ENCODE data around the gene CYS1. TPM values are rescaled to one million over a fixed set of nuclear protein-coding genes. Genes with fewer than 3 reads are reported as not detected.

CYS1 gene
- total and polyA plus RNA-seq, 2 of the 13 experiments (the other 11 are each of a cell fraction or from before 2014, with no cell fraction given): 0.04 TPM; not detected in 1

- H3K4me2 ChIP-seq (ENCODE audit: low read depth, low read length): peak overlapping the region; percentile 98
- no peaks in the 10 kb centered on the region for H3K27me3 ChIP-seq (ENCODE audit: control insufficient read depth in 1 of 2, insufficient read depth in 2 of 2, low read length in 2 of 2)
- H3K36me3 ChIP-seq (replicated peaks in 1 of 2; ENCODE audit: control insufficient read depth in 1 of 2, insufficient read depth in 2 of 2, low read length in 2 of 2): peaks cover 18 to 44% of the 10 kb centered on the region in 2 experiments
- ATAC-seq: no peak
- intact Hi-C loops (cut with micrococcal nuclease; ENCODE audit: unreplicated experiment): loop anchor here (1.0 to 10.0 kb wide), 6 partner anchors 52 to 311 kb away; partner anchors contain the start of gene GRHL1
- FAIRE-seq: peak; percentile 95
- BruUV-seq (replicated peaks): no TSS peak
- peak; percentile 82 for DNase-seq (ENCODE audit: low spot score)
- peaks cover 80% of the 10 kb centered on the region for H3K4me1 ChIP-seq (ENCODE audit: insufficient read depth, low read length)
- in situ Hi-C loops (cut with HindIII; ENCODE audit: extremely low pct_ligation_motif_present, low pct_unique_long_range_greater_than_20kb): loop anchor here (5.0 kb wide), 1 partner anchor 313 kb away; no protein-coding TSS in a partner anchor
- H3K79me2 ChIP-seq (ENCODE audit: insufficient read depth, low read length): peaks cover 42% of the 10 kb centered on the region
- WGBS (ENCODE audit: low lambda C conversion rate): 23% methylated on average over 5 of the region's 5 CpGs
- CTCF ChIA-PET (ENCODE audit: low intra/inter-chr PET ratio, low total read pairs): interaction anchor here (1.2 to 2.1 kb wide), 4 partner anchors 27 to 310 kb away, joined by 5 to 30 read pairs (median 8); no protein-coding TSS in a partner anchor
- H3K9me3 ChIP-seq (ENCODE audit: low read length): no peaks in the 10 kb centered on the region
- peak overlapping the region; percentile 16; the same call in 1 of the 2 replicates for H3K9ac ChIP-seq (ENCODE audit: insufficient read depth, low read depth, low read length)
- peak overlapping the region; percentile 51 for H3K27ac ChIP-seq (ENCODE audit: extremely low read length, insufficient read depth, low read length)
- H4K20me1 ChIP-seq (ENCODE audit: insufficient read depth, low read length): no peaks in the 10 kb centered on the region
- no peak overlapping the region for H2AFZ ChIP-seq (ENCODE audit: low read length)
- POLR2A ChIA-PET: interaction anchor here (1.0 to 1.4 kb wide), 3 partner anchors 283 to 325 kb away, joined by 3 to 8 read pairs (median 5); no protein-coding TSS in a partner anchor
- peak overlapping the region in 2 of 3 experiments; percentile 70 to 99; a peak in 3 of 6 replicates for H3K4me3 ChIP-seq (replicated peaks in 1 of 3; ENCODE audit: insufficient read depth in 1 of 3, low read depth in 2 of 3, low read length in 3 of 3)
- TF ChIP-seq ZNF720 (CRISPR knock-in tag; IDR thresholded peaks at IDR 0.05) (no peak), STAT6 (CRISPR knock-in tag; IDR thresholded peaks at IDR 0.05; ENCODE audit: borderline replicate concordance) (0 out of 2 replicates have a peak, but pooled peaks have one; percentile 33), ELF4 (CRISPR knock-in tag; IDR thresholded peaks at IDR 0.05; ENCODE audit: borderline replicate concordance) (0 out of 2 replicates have a peak, but pooled peaks have one; percentile 42), SP4 (CRISPR knock-in tag; IDR thresholded peaks at IDR 0.05) (no peak), ZNF343 (CRISPR knock-in tag; IDR thresholded peaks at IDR 0.05) (no peak), KLF16 (CRISPR knock-in tag; IDR thresholded peaks at IDR 0.05) (peak in 1 of 2 experiments; percentile 50; a peak in 1 of 4 replicates), SOX6 (IDR thresholded peaks at IDR 0.05) (no peak), SOX6 (CRISPR knock-in tag; IDR thresholded peaks at IDR 0.05) (no peak), YEATS2 (CRISPR knock-in tag; IDR thresholded peaks at IDR 0.05; ENCODE audit: borderline replicate concordance) (no peak), LCORL (IDR thresholded peaks at IDR 0.05) (no peak), LCORL (CRISPR knock-in tag; IDR thresholded peaks at IDR 0.05) (0 out of 2 replicates have a peak, but pooled peaks have one; percentile 23), MXI1 (IDR thresholded peaks at IDR 0.05; ENCODE audit: borderline replicate concordance, low read depth, low read length) (0 out of 3 replicates have a peak, but pooled peaks have one; percentile 10), KMT2A (CRISPR knock-in tag; IDR thresholded peaks at IDR 0.05) (no peak), ZKSCAN8 (CRISPR knock-in tag; IDR thresholded peaks at IDR 0.05; ENCODE audit: borderline replicate concordance) (no peak), STAG1 (CRISPR knock-in tag; IDR thresholded peaks at IDR 0.05) (peak; percentile 81), HIVEP1 (CRISPR knock-in tag; IDR thresholded peaks at IDR 0.05) (no peak), CENPBD1 (CRISPR knock-in tag; IDR thresholded peaks at IDR 0.05; ENCODE audit: borderline replicate concordance, low read depth) (0 out of 2 replicates have a peak, but pooled peaks have one; percentile 81), ZNF24 (IDR thresholded peaks at IDR 0.05) (0 out of 2 replicates have a peak, but pooled peaks have one; percentile 39), NRL (CRISPR knock-in tag; IDR thresholded peaks at IDR 0.05; ENCODE audit: borderline replicate concordance) (no peak), MXD1 (CRISPR knock-in tag; IDR thresholded peaks at IDR 0.05) (no peak), ZNF614 (CRISPR knock-in tag; IDR thresholded peaks at IDR 0.05; ENCODE audit: borderline replicate concordance) (no peak), ZNF607 (CRISPR knock-in tag; IDR thresholded peaks at IDR 0.05; ENCODE audit: borderline replicate concordance) (no peak), ZNF816 (CRISPR knock-in tag; IDR thresholded peaks at IDR 0.05; ENCODE audit: borderline replicate concordance) (0 out of 2 replicates have a peak, but pooled peaks have one; percentile 16)
Measured at GRCh38 chr2:10124538-10125045, 44.4 kb upstream of the CYS1 start.

Data from HepG2 (cell line).